ENCODE results near the gene COPE. TPM values are rescaled to one million over a fixed set of nuclear protein-coding genes. Genes with fewer than 3 reads are reported as not detected.

COPE gene
- total RNA-seq, 1 donor from 2014 or later, result 212 TPM

DNA sequence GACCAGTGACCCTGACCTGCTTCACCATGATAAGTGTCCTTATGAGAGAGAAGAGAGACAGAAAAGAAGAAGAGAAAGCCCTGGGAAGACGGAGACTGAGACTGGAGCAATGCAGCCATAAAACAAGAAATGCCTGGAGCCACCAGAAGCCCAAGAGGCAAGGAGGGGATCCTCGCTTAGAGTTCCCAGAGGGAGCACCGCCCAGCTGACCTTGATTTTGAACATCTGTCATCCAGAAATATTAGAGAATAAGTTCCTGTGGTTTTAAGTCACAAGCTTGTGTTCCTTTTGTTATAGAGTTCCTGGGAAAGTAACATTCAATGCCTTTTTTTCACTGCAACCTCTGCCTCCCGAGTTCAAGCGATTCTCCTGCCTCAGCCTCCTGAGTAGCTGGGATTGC lies 43.5 kb downstream of the COPE start:
- Histone ChIP-seq H3K4me3 (no peak overlapping the region), H3K9me3 (no peaks in the 10 kb centered on the region), H3K27me3 (no peaks in the 10 kb centered on the region), H3K27ac (no peak overlapping the region), H3K36me3 (no peaks in the 10 kb centered on the region), H3K4me1 (peaks cover under 1% of the 10 kb centered on the region)
- intact Hi-C loops (cut with DNase I), result no loop called here
- no peak for DNase-seq (ENCODE audit: extremely low spot score in 2 of 2)
- no peak for TF ChIP-seq POLR2AphosphoS5 (IDR thresholded peaks at IDR 0.05; ENCODE audit: insufficient read depth in 1 of 2, low read depth in 1 of 2)
- TF ChIP-seq POLR2A (IDR thresholded peaks at IDR 0.05), result no peak
- TF ChIP-seq, protein P1, sequence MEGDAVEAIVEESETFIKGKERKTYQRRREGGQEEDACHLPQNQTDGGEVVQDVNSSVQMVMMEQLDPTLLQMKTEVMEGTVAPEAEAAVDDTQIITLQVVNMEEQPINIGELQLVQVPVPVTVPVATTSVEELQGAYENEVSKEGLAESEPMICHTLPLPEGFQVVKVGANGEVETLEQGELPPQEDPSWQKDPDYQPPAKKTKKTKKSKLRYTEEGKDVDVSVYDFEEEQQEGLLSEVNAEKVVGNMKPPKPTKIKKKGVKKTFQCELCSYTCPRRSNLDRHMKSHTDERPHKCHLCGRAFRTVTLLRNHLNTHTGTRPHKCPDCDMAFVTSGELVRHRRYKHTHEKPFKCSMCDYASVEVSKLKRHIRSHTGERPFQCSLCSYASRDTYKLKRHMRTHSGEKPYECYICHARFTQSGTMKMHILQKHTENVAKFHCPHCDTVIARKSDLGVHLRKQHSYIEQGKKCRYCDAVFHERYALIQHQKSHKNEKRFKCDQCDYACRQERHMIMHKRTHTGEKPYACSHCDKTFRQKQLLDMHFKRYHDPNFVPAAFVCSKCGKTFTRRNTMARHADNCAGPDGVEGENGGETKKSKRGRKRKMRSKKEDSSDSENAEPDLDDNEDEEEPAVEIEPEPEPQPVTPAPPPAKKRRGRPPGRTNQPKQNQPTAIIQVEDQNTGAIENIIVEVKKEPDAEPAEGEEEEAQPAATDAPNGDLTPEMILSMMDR (IDR thresholded peaks at IDR 0.05), result no peak

DNA sequence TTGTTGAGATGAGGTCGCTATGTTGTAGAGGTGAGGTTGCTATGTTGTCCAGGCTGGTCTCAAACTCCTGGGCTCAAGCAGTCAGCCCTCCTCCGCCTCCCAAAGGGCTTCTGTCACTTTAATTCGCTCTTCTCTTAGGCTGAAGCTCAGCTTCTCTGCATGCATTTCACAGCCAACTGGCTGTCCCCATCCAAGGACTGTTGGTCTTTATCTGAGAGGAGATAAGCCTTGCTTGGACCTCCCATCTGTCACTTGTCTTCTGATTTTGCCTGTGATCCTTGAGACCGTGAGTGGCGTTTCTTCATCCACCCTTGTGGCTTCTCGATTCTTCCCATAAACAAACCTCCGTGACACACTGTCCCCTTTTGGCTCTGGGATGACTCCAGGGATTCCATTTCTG lies 47.6 kb downstream of the COPE start:
- DNase-seq (ENCODE audit: extremely low spot score in 2 of 2), result no peak
- TF ChIP-seq, protein P1 (IDR thresholded peaks at IDR 0.05), result no peak
- TF ChIP-seq POLR2A (IDR thresholded peaks at IDR 0.05) (no peak), POLR2AphosphoS5 (IDR thresholded peaks at IDR 0.05; ENCODE audit: insufficient read depth in 1 of 2, low read depth in 1 of 2) (no peak)
- Histone ChIP-seq H3K9me3 (no peaks in the 10 kb centered on the region), H3K4me1 (peaks cover 17% of the 10 kb centered on the region), H3K27me3 (no peaks in the 10 kb centered on the region), H3K4me3 (no peak overlapping the region), H3K27ac (no peak overlapping the region), H3K36me3 (peaks cover 0 to 17% of the 10 kb centered on the region in 2 donors)
- intact Hi-C loops (cut with DNase I), result no loop called here

DNA sequence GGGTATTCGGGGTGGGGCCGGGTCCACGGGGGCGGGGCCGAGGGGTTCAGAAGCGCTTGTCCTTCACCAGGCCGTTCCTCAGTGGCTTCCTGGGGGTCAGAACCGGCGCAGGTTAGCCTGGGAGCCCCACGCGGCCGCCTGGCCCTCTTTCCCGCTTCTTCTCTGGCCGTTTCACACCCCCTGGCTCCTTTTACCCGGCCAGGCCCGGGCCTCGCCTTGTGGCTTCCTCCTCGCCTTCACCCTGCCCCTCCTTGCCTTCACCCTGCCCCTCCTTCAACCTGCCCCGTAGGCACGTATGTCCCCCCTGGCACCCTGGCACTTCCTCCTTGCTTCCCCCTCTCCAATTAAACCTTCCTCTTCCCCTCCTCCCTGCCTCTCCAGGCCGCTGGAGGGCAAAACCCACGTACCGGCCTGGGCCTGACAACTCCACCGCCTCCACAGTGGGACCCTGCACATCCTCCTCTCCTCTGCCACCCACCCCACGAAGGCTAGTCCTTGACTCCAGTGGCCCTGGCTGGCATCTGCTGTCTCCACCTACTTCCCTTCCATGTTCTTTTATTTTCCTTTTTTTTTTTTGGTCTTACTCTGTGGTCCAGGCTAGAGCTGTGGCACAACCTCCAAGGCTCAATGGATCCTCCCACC lies 48.5 kb downstream of the COPE start:
- no peak for TF ChIP-seq POLR2AphosphoS5 (IDR thresholded peaks at IDR 0.05; ENCODE audit: insufficient read depth in 1 of 2, low read depth in 1 of 2)
- TF ChIP-seq POLR2A (IDR thresholded peaks at IDR 0.05), result no peak
- TF ChIP-seq, protein P1 (IDR thresholded peaks at IDR 0.05), result no peak
- Histone ChIP-seq H3K27ac (no peak overlapping the region), H3K4me1 (peaks cover 17% of the 10 kb centered on the region), H3K36me3 (peaks cover 0 to 23% of the 10 kb centered on the region in 2 donors), H3K9me3 (no peaks in the 10 kb centered on the region), H3K27me3 (no peaks in the 10 kb centered on the region), H3K4me3 (no peak overlapping the region)
- intact Hi-C loops (cut with DNase I), result no loop called here
- no peak for DNase-seq (ENCODE audit: extremely low spot score in 2 of 2)

DNA sequence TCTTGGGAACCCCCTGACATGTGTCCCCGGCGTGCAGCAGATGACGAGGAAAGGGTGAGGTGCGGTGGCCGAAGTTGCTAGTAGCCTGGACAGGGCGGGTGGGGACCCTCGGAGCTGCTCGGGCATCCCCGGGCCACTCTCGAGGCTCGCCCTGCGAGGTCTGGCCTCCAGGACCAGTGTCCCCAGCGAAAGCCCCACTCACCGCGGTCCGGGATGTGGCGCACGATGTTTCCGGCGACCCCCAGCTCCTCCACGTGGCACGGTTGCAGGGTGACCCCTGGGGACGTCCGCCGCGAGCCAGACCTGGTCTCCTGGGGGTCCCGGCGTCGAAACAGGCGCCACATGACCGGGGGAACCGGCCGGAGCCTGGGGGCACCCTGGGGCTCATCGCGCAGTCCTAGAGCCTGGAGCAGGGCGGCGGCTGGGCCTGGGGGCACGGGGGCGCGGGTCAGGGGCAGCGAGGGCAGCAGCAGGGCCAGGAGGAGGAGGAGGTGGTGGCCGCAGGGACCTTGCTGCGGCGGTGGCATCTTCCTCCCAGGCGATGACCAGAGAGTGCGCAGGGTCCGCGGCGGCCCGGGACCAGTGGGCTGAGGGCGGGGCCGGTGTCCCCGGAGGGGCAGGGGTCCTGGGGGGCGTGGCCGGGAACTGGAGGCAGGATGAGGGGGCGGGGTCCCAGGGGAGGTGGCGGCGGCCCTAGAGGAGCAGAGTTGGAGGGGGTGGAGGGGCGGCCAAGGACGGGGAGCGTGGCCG lies 49.2 kb downstream of the COPE start:
- TF ChIP-seq, protein P1 (IDR thresholded peaks at IDR 0.05), result no peak
- no peak for TF ChIP-seq POLR2A (IDR thresholded peaks at IDR 0.05)
- no peak for TF ChIP-seq POLR2AphosphoS5 (IDR thresholded peaks at IDR 0.05; ENCODE audit: insufficient read depth in 1 of 2, low read depth in 1 of 2)
- Histone ChIP-seq H3K4me3 (no peak overlapping the region), H3K27me3 (no peaks in the 10 kb centered on the region), H3K27ac (no peak overlapping the region), H3K36me3 (peaks cover 0 to 30% of the 10 kb centered on the region in 2 donors), H3K9me3 (no peaks in the 10 kb centered on the region), H3K4me1 (peaks cover 17% of the 10 kb centered on the region)
- DNase-seq (ENCODE audit: extremely low spot score in 2 of 2), result no peak
- intact Hi-C loops (cut with DNase I), result no loop called here
